Sigmoid colon (tissue), 7 donors: Measurements from ENCODE around the gene C4orf36. TPM values are rescaled to one million over a fixed set of nuclear protein-coding genes. Genes with fewer than 3 reads are reported as not detected.

Experiments used
- DNase-seq: peaks from one replicate; pipeline ENCODE4 v3.0.0-alpha.2; 2019
- H3K27ac ChIP-seq, 4 donors: fragments of 200-600 bp; sonication (generic); one replicate each; pipeline ENCODE4 v1.5.1; 2016 to 2019; ENCODE audit warnings: mild to moderate bottlenecking in 1 of 4
- H3K27me3 ChIP-seq, 3 donors: fragments of 200-600 bp; sonication (generic); one replicate each; pipeline ENCODE4 v1.5.1; 2019; ENCODE audit warnings: mild to moderate bottlenecking in 1 of 3
- H3K36me3 ChIP-seq, 4 donors: fragments of 200-600 bp; sonication (generic); one replicate each; pipeline ENCODE4 v1.5.1; 2016 to 2019
- H3K4me1 ChIP-seq, 4 donors: fragments of 200-600 bp; sonication (generic); one replicate each; pipeline ENCODE4 v1.5.1; 2017 to 2019
- H3K4me3 ChIP-seq, 4 donors: fragments of 200-600 bp; sonication (generic); one replicate each; pipeline ENCODE4 v1.5.1; 2017 to 2019; ENCODE audit warnings: mild to moderate bottlenecking in 2 of 4, moderate library complexity in 1 of 4
- H3K9me3 ChIP-seq, 4 donors: fragments of 200-600 bp in 3 of 4; sonication (generic) in 3 of 4; one replicate each; pipeline versions ENCODE4 v1.5.1 to v1.6.1; 2013 to 2019
- EP300 ChIP-seq, 4 donors: sonication (generic); formaldehyde crosslinking; IDR thresholded peaks; one replicate each; pipeline ENCODE4 v1.6.1; 2017; ENCODE audit warnings: antibody characterized with exemption in 4 of 4
- POLR2A ChIP-seq, 2 donors: fragments of 450-650 bp; IDR thresholded peaks; one replicate each; pipeline ENCODE4 v1.6.1; 2016; ENCODE audit warnings: antibody characterized with exemption in 2 of 2, mild to moderate bottlenecking in 2 of 2, moderate library complexity in 2 of 2
- POLR2AphosphoS5 ChIP-seq, 4 donors: sonication (generic); formaldehyde crosslinking; IDR thresholded peaks; one replicate each; pipeline ENCODE4 v1.6.1; 2017; ENCODE audit warnings: antibody characterized with exemption in 4 of 4
- WGBS, 2 donors: extraction: QIAGEN DNeasy Blood & Tissue Kit; methylation state at CpG; one replicate each; pipeline ENCODE4 v1.1.7; 2013; 5-methylcytosine and 5-hydroxymethylcytosine counted together
- intact Hi-C: fragments of 100-400 bp; cut with DNase I; formaldehyde crosslinking; loops from one replicate; pipeline ENCODE4 v1.15.1; 2023
- polyA plus RNA-seq, 3 donors: library from polyadenylated mRNA; stranded (reverse); fragments of 200-250 nt; gene quantifications; one replicate each; pipeline ENCODE4 v1.2.3, GENCODE V29; 2013
- total RNA-seq, 4 donors: library from RNA; depleted of rRNA; stranded (reverse); fragments of >200 nt; gene quantifications; one replicate each; pipeline ENCODE4 v1.1.0, GENCODE V29; 2016
- TF ChIP-seq, protein P1 (sequence below), 4 experiments: fragments of 450-650 bp in 3 of 4; fragments of 200-600 bp in 1 of 4; IDR thresholded peaks; one replicate each; pipeline ENCODE4 v1.5.1; 2016 to 2019; ENCODE audit warnings: antibody characterized with exemption in 4 of 4, mild to moderate bottlenecking in 3 of 4, moderate library complexity in 2 of 4
- donor health status: healthy with polysubstance abuse.
- donor health status: Bipolar disorder and iron deficiency.
- donor health status: healthy.

C4orf36 gene, protein sequence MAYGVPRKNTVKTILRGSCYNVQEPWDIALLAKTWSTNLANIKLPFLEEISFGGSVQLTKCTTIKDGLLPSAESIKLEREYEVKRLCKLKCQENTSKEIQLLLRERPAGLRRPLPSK
- total RNA-seq = under 1 TPM in 1 of 4 donors, not detected in 3; 0.99 TPM
- polyA plus RNA-seq = 1 to 10 TPM in 1 of 3 donors, under 1 TPM in 1, not detected in 1; 0.35 to 2.1 TPM

DNA sequence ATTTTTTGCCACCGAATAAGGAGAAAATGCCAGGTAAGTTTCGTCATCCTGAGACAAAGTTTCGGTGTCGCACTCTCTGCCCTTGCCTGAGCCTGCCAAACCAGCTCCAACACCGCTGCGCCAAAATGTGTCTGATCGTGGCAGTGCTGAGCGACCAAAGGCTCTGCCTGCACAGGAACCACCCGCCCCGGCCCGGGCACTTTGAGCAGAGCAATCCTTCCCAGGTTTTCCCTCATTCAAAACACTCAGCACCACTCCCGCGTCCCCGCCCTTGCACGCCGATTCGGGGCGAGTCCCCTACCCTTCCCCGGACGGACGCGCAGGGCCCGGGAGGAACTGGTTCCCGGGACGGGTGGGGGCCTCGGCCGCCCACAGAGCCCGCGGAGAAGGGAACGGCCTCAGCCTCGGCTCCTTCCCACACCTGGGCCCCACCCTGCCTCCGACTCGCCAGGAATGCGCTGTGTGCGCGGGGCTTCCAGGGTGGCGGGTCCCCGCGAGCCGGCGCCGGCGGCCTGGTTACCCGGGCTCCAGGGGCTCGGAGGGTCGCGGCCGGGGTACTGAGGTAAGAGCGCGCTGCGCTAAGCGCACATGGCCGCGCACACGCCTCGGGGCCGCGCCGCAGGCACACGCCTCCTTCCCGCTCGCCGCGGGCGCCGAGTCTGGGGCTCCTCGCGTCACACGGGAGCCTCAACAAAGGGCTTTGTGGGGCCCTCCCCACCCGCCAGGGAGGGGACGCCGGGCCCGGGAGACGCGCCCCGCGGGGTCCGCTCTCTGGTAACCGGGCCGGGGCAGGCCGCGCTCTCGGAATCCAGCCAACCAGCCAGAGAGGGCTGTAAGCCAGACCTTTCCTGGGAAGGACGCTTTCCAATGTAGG lies at the start of gene C4orf36:
C4orf36 (minus strand) TSS at position 661 of the 874 bp plus-strand sequence. CDS start 902 bp downstream, outside the sequence.
- Histone ChIP-seq H3K9me3 (no peaks in the 10 kb centered on the region), H3K27me3 (no peaks in the 10 kb centered on the region), H3K27ac (peak within 1 kb of the TSS in 3 of 4 donors; percentile 16 to 58 (median 50)), H3K36me3 (no peaks in the 10 kb centered on the region), H3K4me1 (peaks cover 0 to 15% (median 7%) of the 10 kb centered on the region in 4 donors), H3K4me3 (peak within 1 kb of the TSS; percentile 54 to 85 (median 76))
- TF ChIP-seq POLR2AphosphoS5 (IDR thresholded peaks at IDR 0.05) (no peak), POLR2A (IDR thresholded peaks at IDR 0.05) (no peak), EP300 (IDR thresholded peaks at IDR 0.05) (no peak)
- TF ChIP-seq, protein P1, sequence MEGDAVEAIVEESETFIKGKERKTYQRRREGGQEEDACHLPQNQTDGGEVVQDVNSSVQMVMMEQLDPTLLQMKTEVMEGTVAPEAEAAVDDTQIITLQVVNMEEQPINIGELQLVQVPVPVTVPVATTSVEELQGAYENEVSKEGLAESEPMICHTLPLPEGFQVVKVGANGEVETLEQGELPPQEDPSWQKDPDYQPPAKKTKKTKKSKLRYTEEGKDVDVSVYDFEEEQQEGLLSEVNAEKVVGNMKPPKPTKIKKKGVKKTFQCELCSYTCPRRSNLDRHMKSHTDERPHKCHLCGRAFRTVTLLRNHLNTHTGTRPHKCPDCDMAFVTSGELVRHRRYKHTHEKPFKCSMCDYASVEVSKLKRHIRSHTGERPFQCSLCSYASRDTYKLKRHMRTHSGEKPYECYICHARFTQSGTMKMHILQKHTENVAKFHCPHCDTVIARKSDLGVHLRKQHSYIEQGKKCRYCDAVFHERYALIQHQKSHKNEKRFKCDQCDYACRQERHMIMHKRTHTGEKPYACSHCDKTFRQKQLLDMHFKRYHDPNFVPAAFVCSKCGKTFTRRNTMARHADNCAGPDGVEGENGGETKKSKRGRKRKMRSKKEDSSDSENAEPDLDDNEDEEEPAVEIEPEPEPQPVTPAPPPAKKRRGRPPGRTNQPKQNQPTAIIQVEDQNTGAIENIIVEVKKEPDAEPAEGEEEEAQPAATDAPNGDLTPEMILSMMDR (IDR thresholded peaks at IDR 0.05) = no peak
- WGBS, 2 donors = 1% methylated on average over 84 of the region's 84 CpGs
- DNase-seq = peak; percentile 77
- intact Hi-C loops = no loop called here

DNA sequence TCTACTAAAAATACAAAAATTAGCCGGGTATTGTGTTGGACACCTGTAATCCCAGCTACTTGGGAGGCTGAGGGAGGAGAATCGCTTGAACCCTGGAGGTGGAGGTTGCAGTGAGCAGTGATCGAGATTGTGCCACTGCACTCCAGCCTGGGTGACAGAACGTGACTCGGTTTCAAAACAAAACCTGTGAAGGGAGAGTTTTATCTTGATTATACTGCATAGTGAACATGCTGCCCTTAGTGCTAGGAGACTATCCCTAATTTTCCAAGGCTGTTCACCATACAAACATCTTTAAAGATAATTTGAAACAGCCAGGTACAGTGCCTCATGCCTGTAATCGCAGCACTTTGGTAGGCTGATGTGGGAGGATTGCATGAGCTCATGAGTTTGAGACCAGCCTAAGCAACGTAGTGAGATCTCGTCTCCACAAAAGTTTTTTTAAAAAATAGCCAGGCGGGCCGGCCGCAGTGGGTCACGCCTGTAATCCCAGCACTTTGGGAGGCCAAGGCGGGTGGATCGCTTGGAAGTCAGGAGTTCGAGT lies 48.8 kb upstream of the C4orf36 start:
- TF ChIP-seq, protein P1 (IDR thresholded peaks at IDR 0.05) = no peak
- no peak for TF ChIP-seq POLR2A (IDR thresholded peaks at IDR 0.05)
- Histone ChIP-seq H3K36me3 (no peaks in the 10 kb centered on the region), H3K27ac (peak overlapping the region in 1 of 4 donors; percentile 55), H3K27me3 (no peaks in the 10 kb centered on the region), H3K9me3 (no peaks in the 10 kb centered on the region), H3K4me3 (no peak overlapping the region), H3K4me1 (peaks cover 0 to 84% (median 54%) of the 10 kb centered on the region in 4 donors)
- WGBS, 2 donors = 89 to 93% methylated on average over 15 of the region's 15 CpGs
- intact Hi-C loops = no loop called here
- DNase-seq = no peak

DNA sequence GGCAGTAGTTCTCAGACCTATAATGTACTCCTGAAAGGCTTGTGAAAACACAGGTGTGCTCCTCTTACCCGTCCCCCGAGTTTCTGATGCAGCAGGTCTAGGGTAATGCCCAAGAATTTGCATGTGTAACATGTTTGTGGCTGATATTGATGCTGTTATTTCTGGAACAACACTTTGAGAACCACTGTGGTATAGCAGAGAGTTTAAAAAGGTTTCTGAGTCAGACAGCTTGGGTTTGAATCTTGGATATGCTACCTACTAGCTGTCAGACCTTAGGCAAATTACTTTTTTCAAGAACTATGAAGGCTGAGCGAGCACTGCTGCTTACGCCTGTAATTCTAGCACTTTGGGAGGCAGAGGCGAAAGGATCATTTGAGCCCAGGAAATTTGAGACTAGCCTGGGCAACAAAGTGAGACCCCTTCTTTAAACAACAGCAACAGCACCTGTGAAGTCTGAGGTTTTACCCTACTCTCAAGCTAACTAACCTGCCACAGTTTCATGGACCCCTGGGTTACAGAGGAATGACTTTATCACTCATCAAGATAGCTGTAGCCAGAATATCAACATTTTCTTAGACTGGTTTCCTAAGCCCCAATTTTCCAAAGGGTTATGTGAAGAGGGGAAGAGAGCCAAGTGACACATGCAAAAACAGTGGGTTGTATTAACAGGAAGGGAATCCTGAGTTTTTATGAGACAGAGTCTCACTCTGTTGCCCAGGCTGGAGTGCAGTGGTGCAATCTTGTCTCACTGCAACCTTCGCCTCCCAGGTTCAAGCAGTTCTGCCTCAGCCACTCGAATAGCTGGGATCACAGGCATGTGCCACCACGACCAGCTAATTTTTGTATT lies 47.7 kb upstream of the C4orf36 start:
- DNase-seq = no peak
- WGBS, 2 donors = 60 to 64% methylated on average over 8 of the region's 8 CpGs
- Histone ChIP-seq H3K27ac (peak overlapping the region in 2 of 4 donors; percentile 20 to 55), H3K9me3 (no peaks in the 10 kb centered on the region), H3K27me3 (no peaks in the 10 kb centered on the region), H3K4me3 (no peak overlapping the region), H3K36me3 (no peaks in the 10 kb centered on the region), H3K4me1 (peaks cover 0 to 75% (median 46%) of the 10 kb centered on the region in 4 donors)
- no peak for TF ChIP-seq POLR2AphosphoS5 (IDR thresholded peaks at IDR 0.05)
- TF ChIP-seq POLR2A (IDR thresholded peaks at IDR 0.05) = no peak
- no peak for TF ChIP-seq EP300 (IDR thresholded peaks at IDR 0.05)
- TF ChIP-seq, protein P1 (IDR thresholded peaks at IDR 0.05) = no peak
- intact Hi-C loops = loop anchor here (5.0 kb wide), 1 partner anchor 142 kb away; no protein-coding TSS in a partner anchor

DNA sequence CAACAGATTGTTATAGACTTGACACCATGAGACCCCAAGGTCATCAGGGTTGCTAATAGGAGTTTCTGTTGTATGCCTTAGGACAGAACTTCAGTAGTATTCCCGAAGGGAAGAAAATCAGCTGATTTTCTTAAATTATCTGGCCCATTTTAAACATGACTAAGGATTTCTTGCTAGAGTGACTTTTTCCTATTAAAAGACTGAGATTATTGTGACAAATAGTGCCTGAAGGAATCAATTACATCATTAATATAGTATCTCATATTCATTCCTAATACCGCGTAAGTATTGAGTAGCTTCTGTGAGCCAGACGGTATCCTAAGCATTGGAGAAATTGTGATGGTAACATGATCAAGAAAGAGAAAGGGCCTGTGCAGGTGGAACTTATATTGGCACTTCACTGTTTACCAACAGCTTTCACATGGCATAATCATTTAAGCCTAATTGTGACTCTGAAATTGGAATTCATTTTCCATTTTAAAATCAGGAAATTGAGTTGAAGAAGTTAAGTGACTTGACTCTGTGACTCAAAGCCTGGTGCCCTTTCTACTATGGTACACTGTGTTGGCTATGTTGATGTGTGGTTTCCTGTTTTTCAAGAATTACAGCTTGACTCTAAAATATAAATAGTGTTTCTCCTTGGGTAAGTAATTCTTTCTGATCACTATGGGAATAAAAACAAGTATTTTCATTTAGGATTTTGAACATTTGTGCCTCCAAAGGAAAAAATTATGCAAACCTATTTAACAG lies 46.7 kb upstream of the C4orf36 start:
- Histone ChIP-seq H3K4me3 (no peak overlapping the region), H3K36me3 (no peaks in the 10 kb centered on the region), H3K27ac (peak overlapping the region in 3 of 4 donors; percentile 8 to 55 (median 20)), H3K9me3 (no peaks in the 10 kb centered on the region), H3K27me3 (no peaks in the 10 kb centered on the region), H3K4me1 (peaks cover 0 to 69% (median 45%) of the 10 kb centered on the region in 4 donors)
- intact Hi-C loops = loop anchor here (5.0 kb wide), 1 partner anchor 143 kb away; no protein-coding TSS in a partner anchor
- no peak for DNase-seq
- 74 to 75% methylated on average over 4 of the region's 4 CpGs for WGBS, 2 donors
- TF ChIP-seq EP300 (IDR thresholded peaks at IDR 0.05) (no peak), POLR2AphosphoS5 (IDR thresholded peaks at IDR 0.05) (peak in 1 of 4 donors; percentile 15)
